LNCAP (cell line): ENCODE results near the gene PAX9.

Source experiments
- CTCF ChIP-seq: fragments of 450-650 bp; IDR thresholded peaks from 2 replicates; pipeline ENCODE4 v1.5.1; 2017; ENCODE audit warnings: mild to moderate bottlenecking

Gene PAX9

GRCh38 chr14:36674659-36675058, 13.0 kb downstream of the PAX9 start:
- TF ChIP-seq CTCF: no peak

DNA sequence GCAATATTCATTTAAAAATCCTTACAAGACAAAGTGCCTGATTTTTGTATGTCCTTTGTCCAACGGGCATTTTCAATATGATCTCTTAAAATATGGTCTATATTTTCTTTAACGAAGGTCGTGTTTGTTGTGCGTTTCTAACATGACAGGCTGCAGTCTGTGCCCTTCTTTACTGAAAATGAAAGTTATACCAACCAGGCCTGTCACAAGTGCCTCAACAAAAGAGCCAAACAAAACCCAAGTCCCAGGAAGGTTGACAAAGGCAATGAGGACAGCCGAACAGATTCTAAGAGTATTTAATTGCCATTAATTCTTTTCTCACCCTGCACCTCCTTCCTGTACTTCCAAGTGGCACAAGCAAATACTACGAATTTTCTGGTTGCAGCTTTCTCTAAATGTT, 13.9 kb downstream of the PAX9 start:
- no peak for TF ChIP-seq CTCF

- no peak for TF ChIP-seq CTCF
These were observed 14.6 kb downstream of the PAX9 start for GRCh38 chr14:36676236-36676635.

DNA sequence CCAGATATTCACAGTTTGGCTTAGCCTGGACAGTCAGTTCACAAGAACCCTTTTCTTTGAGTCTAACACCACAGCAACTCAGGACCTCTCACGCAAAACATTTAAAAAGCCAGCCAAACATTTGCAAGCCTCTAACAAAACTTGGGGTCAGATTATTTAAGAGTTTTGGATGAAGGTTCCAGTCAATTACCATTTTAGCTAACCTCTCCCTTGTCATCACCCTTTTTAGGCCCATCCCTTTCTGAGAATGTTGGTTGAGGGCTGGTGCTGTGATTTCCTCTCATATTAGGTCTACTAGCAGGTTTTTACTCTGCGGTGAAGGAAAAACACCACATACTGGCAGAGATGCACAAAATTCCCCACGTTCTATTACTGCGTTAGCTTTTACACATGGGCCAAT, 20.7 kb downstream of the PAX9 start:
- TF ChIP-seq CTCF: no peak

DNA sequence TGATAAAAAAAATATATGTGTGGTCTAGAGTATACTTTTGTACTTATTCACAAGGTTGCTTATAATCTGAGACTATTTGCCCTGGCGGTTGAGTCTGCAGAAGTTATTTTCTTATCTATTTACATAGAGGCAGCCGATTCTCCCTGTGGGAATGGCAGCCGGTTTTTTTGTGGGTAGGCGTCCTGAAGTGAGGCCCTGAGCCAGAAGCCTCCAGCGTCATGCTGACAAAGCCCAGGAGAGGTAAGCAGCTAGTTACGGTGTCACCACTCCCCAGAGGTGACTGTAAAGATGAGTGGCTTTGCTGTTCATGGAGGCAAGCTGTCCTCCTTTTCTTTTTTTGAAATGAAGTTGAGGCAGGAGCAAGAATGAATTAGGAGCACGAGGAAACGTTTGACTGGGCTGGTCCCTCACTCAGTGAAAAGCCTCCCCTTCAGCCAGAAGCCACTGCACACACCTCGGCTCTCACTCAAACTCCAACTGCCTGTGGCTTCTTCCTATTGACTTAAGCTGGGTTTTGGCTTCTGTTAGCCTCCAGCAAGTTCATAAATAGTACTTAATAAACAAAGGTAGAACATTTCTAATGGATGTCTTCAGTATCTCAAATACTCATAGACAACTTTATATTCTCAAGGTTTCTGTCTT, 21.5 kb downstream of the PAX9 start:
- TF ChIP-seq CTCF: no peak

DNA sequence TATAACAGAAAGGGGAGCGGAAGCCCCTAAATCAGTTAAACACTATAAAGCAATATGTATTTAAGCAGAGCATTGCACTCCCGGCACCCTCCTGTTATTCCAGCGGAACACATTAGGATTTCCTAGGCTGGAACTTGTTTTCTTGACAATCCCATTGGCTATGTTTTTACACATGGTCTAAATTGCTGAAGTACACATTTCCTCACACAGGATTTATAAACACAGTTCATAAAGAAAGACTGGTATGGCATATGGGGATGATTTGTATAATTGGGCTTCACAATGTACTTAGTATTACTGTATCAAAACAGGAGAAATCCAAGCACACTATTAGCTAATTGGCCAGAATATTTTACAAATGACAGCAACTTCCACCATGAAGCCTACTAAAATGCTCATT, 23.3 kb downstream of the PAX9 start:
- no peak for TF ChIP-seq CTCF

- no peak for TF ChIP-seq CTCF
These were observed 28.8 kb downstream of the PAX9 start for GRCh38 chr14:36690311-36691040.

- TF ChIP-seq CTCF: no peak
These were observed 39.0 kb downstream of the PAX9 start for GRCh38 chr14:36700651-36701050.
